Natural killer cell treated with Interleukin-12 subunit alpha and Interleukin-12 subunit beta and Interleukin-15 and Interleukin-18, amount 100 ng/mL, for 72 hours (primary cell): ENCODE data around the gene PPHLN1. TPM values are rescaled to one million over a fixed set of nuclear protein-coding genes. Genes with fewer than 3 reads are reported as not detected.
A peak's percentile ranks its signal among the peaks of the same experiment; 100 is the strongest.

Source experiments
- ATAC-seq, 2 donors: fragments of 150-1000 bp; cut with Tn5 transposase in 1 of 2; sonication (Bioruptor Pico), chemical (Tn5 transposase) in 1 of 2; 2 replicates each; pipeline ENCODE4 v1.10.0; 2021
- DNase-seq: peaks from one replicate; pipeline ENCODE4 v3.0.0; 2022; ENCODE audit warnings: low spot score
- H3K27ac Mint-ChIP-seq, 2 donors: 1 replicate in 1 of 2; 2 replicates in 1 of 2; pipeline ENCODE4 v1.8.0; 2022; ENCODE audit warnings: mixed read lengths in 2 of 2, mild to moderate bottlenecking in 1 of 2, moderate library complexity in 1 of 2
- H3K27me3 Mint-ChIP-seq, 2 donors: 1 replicate in 1 of 2; 2 replicates in 1 of 2; pipeline ENCODE4 v1.8.0; 2022; ENCODE audit warnings: mixed read lengths in 2 of 2
- H3K36me3 Mint-ChIP-seq: one replicate; pipeline ENCODE4 v1.8.0; 2022; ENCODE audit warnings: mixed read lengths
- H3K4me1 Mint-ChIP-seq, 2 donors: 1 replicate in 1 of 2; 2 replicates in 1 of 2; pipeline ENCODE4 v1.8.0; 2022; ENCODE audit warnings: low read depth in 2 of 2, mixed read lengths in 2 of 2, mild to moderate bottlenecking in 1 of 2
- H3K4me3 Mint-ChIP-seq: one replicate; pipeline ENCODE4 v1.8.0; 2022; ENCODE audit warnings: mixed read lengths
- H3K9me3 Mint-ChIP-seq: 2 replicates; pipeline ENCODE4 v1.8.0; 2022; ENCODE audit warnings: mixed read lengths
- total RNA-seq, 2 donors: library from RNA; stranded (reverse); gene quantifications; one replicate each; pipeline ENCODE4 v1.2.3, GENCODE V29; 2022

The PPHLN1 gene, protein sequence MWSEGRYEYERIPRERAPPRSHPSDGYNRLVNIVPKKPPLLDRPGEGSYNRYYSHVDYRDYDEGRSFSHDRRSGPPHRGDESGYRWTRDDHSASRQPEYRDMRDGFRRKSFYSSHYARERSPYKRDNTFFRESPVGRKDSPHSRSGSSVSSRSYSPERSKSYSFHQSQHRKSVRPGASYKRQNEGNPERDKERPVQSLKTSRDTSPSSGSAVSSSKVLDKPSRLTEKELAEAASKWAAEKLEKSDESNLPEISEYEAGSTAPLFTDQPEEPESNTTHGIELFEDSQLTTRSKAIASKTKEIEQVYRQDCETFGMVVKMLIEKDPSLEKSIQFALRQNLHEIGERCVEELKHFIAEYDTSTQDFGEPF
- total RNA-seq, result 10 to 100 TPM; 85.0 to 90.1 TPM

DNA sequence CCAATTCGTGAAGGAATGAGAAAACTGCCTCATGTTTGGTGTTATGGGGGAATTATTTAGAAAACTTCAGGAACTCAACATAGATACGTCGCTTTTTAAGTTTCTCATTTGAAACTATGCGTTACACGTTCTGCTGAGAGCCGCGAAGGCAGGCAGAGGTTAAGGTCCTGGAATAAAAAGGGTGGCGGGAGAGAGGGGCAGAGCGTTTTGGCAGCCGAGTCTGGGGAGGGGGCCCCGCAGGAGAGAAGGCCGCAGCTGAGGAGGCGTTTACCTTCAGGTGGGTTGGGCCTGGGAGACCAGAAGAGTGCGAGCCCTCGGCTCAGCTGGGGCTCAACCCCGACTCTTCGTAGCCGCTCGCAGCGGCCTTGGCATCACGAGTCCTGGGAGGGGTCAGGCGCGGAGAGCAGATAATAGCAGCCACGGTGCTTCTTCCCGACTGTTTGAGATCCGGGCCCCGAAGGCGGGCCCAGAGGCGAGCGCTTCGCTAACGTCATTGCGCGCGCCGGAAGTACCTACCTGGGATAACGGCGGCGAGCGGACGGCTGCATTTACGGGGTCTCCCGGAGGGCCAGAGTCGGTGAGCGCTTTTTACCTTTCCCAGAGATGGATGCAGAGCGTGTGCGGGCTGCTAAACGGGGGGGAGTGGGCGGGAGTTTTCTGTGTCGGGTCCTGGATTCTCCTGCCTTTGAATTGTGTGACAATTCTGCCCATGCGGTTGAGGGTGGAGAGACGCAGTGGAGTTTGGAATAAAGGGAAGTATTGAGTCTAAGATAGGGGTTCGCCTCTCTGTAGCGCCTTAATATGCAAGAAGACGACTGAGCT lies at the start of gene PPHLN1, which contains the start of gene ZCRB1:
Gene PPHLN1 (plus strand): TSS at position 515 of the 822 bp plus-strand sequence. CDS start 9,736 bp downstream, outside the sequence.
Gene ZCRB1 (minus strand): TSS at position 442 of the 822 bp plus-strand sequence. CDS start 1,992 bp downstream, outside the sequence.
- Mint-ChIP-seq H3K9me3 (no peaks in the 10 kb centered on the region), H3K27me3 (no peaks in the 10 kb centered on the region), H3K4me3 (peak within 1 kb of the TSS; percentile 87), H3K36me3 (peaks cover 4% of the 10 kb centered on the region), H3K27ac (peak within 1 kb of the TSS; percentile 93 to 99), H3K4me1 (peaks cover 38 to 42% of the 10 kb centered on the region in 2 donors)
- DNase-seq (peak; percentile 89), ATAC-seq (peak; percentile 97 to 98)

DNA sequence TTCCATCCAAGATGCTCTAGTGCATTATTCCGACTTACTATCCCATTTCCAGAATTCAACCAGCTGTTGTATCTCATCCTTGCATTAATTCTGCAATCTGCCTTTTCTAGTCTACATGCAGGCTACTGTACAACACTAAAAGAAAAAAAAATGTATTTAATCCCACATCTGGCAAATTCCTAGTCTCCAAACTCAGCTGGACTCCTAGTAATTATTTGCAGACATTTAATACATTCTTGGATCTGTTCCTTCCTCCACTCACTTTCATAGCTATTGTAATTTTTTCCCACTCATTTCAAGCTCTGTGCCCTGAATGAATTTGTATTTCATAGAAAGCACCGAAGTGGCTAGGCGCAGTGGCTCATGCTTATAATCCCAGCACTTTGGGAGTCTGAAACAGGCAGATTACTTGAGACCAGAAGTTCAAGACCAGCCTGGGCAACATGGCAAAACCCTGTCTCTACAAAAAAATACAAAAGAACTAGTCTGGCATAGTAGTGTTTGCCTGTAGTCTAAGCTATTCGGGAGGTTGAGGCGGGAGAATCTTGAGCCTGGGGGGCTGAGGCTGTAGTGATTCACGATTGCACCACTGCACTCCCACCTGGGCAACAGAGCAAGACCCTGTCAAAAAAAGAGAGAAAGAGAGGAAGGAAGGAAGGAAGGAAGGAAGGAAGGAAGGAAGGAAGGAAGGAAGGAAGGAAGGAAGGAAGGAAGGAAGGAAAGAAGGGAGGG lies 48.4 kb upstream of the PPHLN1 start:
- Mint-ChIP-seq H3K4me3 (no peak overlapping the region), H3K27ac (no peak overlapping the region), H3K4me1 (no peaks in the 10 kb centered on the region), H3K36me3 (no peaks in the 10 kb centered on the region), H3K27me3 (peaks cover 0 to 10% of the 10 kb centered on the region in 2 donors), H3K9me3 (no peaks in the 10 kb centered on the region)
- ATAC-seq, result no peak
- no peak for DNase-seq

DNA sequence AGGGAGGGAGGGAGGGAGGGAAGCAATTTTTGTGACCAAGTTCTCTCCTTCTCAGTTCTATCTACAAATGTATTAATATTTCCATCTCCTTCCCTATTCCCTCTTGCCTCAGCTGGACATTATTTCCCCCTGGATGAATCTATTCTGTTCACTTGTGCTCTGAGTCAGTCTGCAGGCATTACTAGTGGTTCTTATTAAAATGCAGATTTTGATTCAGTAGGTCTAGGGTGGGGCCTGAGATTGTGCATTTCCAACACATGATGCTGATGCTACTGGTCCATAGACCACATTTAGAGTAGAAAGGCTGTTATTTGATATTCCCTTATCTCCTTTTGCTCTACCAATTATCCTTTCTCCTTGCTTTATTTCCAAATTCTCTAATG lies 47.8 kb upstream of the PPHLN1 start:
- DNase-seq, result no peak
- no peaks in the 10 kb centered on the region for H3K36me3 Mint-ChIP-seq
- peaks cover 0 to 8% of the 10 kb centered on the region in 2 donors for H3K27me3 Mint-ChIP-seq
- ATAC-seq, result no peak
- H3K4me3 Mint-ChIP-seq, result no peak overlapping the region
- H3K27ac Mint-ChIP-seq, result no peak overlapping the region
- no peaks in the 10 kb centered on the region for H3K9me3 Mint-ChIP-seq
- H3K4me1 Mint-ChIP-seq, result no peaks in the 10 kb centered on the region

DNA sequence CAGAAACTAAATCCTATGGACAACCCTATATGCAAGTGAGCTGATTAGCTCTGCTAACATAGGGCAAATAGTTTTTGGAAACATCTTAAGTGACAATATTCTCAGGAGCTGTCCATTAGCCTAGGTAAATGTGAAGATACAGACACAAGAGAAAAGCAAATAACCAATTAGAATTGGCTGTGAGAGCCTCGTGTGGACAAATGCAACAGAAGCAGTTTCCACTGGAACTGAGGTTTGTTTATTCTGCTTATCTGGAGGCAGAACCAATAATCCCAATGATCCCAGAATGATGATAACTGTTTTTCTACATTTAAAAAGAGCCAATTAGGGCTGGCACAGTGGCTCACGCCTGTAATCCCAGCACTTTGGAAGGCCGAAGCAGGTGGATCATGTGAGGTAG lies 44.7 kb upstream of the PPHLN1 start:
- H3K27ac Mint-ChIP-seq, result no peak overlapping the region
- no peak overlapping the region for H3K4me3 Mint-ChIP-seq
- ATAC-seq, result no peak
- no peak for DNase-seq
- no peaks in the 10 kb centered on the region for H3K36me3 Mint-ChIP-seq
- H3K4me1 Mint-ChIP-seq, result peaks cover 3 to 4% of the 10 kb centered on the region in 2 donors
- peaks cover 0 to 6% of the 10 kb centered on the region in 2 donors for H3K27me3 Mint-ChIP-seq
- no peaks in the 10 kb centered on the region for H3K9me3 Mint-ChIP-seq

DNA sequence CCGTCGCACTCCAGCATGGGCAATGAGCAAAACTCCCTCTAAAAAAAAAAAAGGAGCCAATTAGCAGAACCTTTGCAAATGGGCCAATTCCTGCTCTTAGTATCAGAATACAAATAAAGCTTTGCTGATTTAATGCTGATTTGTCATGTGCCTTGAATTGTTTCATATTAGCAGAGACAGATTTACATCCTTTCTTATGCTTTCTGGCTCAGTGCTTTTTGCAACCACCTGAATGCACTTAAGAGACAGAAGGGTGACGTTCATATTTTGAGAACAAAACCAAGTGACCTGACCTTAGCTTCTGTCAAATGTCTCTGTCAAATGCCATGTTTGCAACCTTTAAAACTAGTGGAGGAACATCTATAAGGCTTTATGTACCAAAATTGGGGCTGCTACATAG lies 44.1 kb upstream of the PPHLN1 start:
- Mint-ChIP-seq H3K4me1 (peaks cover 3 to 4% of the 10 kb centered on the region in 2 donors), H3K36me3 (no peaks in the 10 kb centered on the region), H3K4me3 (no peak overlapping the region), H3K27me3 (peaks cover 0 to 6% of the 10 kb centered on the region in 2 donors), H3K27ac (no peak overlapping the region), H3K9me3 (no peaks in the 10 kb centered on the region)
- no peak for ATAC-seq
- DNase-seq, result no peak

DNA sequence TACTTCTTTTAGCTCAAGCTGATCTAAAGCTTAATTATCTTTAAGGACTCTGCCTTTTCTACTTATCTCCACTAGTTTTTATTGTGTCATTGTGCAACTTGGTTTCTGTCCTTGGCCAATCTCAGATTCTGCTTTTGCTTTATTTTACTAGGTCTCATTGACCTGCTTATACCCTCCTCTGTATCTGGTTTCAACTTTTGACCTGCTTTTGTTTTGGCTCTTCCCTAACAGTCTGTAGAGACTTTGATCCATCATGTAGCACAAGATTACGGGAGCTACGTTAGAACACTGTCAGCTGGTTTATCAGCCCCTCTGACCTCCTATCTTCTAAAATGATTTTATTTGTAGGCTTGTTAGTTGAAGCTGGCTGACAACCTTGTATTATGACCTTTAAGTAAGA lies 43.7 kb upstream of the PPHLN1 start:
- Mint-ChIP-seq H3K36me3 (no peaks in the 10 kb centered on the region), H3K4me1 (peaks cover 3 to 4% of the 10 kb centered on the region in 2 donors), H3K9me3 (no peaks in the 10 kb centered on the region), H3K4me3 (no peak overlapping the region), H3K27me3 (peaks cover 0 to 5% of the 10 kb centered on the region in 2 donors), H3K27ac (no peak overlapping the region)
- no peak for DNase-seq
- no peak for ATAC-seq

DNA sequence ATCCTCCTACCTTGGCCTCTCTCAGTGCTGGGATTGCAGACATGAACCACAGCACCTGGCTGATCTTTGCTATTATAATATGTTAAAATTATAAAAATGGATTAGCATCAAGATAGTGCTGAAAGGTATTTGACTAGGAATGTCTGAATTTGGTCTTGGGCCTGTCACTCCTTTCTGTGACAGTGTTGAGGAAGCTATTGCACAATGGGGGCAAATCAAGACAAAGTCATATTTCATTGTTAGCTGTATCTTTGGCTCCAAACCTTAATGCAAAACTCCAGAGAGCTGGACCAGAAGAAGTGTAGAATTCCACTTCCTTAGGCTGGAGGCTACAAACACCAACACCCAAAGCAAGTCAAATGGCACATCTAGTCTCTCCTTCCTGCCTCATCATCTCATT lies 42.2 kb upstream of the PPHLN1 start:
- DNase-seq, result no peak
- Mint-ChIP-seq H3K4me1 (peaks cover 3 to 4% of the 10 kb centered on the region in 2 donors), H3K27ac (no peak overlapping the region), H3K4me3 (no peak overlapping the region), H3K36me3 (no peaks in the 10 kb centered on the region), H3K27me3 (peaks cover 10 to 12% of the 10 kb centered on the region in 2 donors), H3K9me3 (no peaks in the 10 kb centered on the region)
- ATAC-seq, result no peak

DNA sequence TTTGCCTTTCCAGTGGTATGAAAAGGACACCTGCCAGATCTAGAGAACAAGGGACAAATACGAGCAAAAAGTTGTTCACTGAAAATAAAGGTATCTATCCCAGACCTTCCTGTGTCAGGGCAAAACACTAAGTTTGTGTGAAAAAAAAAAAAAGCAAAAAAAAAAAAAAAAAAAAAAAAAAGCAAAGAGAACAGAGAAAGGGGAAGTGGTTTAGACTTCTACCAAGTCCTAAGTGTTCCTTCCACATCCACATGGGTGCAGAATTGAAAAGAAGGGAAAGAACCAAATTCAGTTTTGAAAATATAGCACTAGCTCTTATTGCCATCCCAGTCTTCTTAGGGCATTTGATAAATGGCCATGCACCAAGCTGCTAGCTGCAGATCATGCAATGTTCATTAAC lies 41.8 kb upstream of the PPHLN1 start:
- H3K4me3 Mint-ChIP-seq, result no peak overlapping the region
- H3K4me1 Mint-ChIP-seq, result peaks cover 3 to 4% of the 10 kb centered on the region in 2 donors
- H3K27me3 Mint-ChIP-seq, result peaks cover 10 to 12% of the 10 kb centered on the region in 2 donors
- no peaks in the 10 kb centered on the region for H3K9me3 Mint-ChIP-seq
- H3K36me3 Mint-ChIP-seq, result no peaks in the 10 kb centered on the region
- ATAC-seq, result no peak
- no peak for DNase-seq
- no peak overlapping the region for H3K27ac Mint-ChIP-seq

DNA sequence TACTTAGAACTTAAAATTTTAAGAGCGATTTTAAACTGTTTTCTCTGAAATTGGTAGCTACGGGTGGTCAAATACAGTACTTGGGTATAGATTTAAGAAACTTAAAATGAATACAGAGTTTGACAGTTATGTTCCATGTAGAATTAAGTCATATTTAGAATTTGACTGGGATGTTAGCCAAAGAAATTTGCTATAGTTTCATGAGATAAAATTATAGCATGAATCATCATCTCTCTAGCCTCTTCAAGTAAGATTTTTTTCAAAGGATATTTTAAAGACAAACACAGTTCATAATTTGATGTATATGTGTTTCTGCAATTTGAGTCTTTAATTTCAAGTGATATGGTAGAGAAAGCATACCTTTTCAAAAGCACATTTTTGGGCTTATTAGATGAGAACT lies 41.1 kb upstream of the PPHLN1 start:
- no peak overlapping the region for H3K27ac Mint-ChIP-seq
- ATAC-seq (no peak), DNase-seq (no peak)
- no peaks in the 10 kb centered on the region for H3K36me3 Mint-ChIP-seq
- peaks cover 3 to 4% of the 10 kb centered on the region in 2 donors for H3K4me1 Mint-ChIP-seq
- no peaks in the 10 kb centered on the region for H3K9me3 Mint-ChIP-seq
- no peak overlapping the region for H3K4me3 Mint-ChIP-seq
- peaks cover 10 to 12% of the 10 kb centered on the region in 2 donors for H3K27me3 Mint-ChIP-seq

DNA sequence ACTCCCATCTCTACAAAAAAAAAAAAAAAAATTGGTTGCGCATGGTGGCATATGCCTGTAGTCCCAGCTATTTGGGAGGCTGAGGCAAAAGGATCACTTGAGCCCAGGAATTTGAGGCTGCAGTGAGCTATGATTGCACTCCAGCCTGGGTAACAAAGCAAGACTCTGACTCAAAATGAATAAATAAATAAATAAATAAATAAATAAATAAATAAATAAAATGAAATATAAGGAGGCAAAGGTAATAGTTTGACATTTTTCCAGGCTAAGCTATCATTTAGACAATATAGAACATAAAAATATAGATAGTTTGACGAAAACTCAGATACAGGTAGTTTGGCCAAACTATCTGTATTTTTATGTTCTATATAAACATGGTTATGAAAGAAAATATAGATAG lies 40.5 kb upstream of the PPHLN1 start:
- peaks cover 3 to 4% of the 10 kb centered on the region in 2 donors for H3K4me1 Mint-ChIP-seq

DNA sequence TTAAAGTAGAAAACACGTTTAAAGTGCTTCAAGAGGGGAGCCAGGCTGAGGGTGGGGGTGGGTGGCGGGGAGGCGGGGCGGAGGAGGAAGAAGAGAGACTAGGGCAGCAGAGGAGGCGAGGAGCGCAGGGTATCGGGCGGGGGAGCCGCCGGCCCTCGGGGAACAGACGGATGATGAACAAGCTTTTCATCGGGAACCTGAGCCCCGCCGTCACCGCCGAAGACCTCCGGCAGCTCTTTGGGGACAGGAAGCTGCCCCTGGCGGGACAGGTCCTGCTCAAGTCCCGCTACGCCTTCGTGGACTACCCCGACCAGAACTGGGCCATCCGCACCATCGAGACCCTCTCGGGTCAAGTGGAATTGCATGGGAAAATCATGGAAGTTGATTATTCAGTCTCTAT lies 39.2 kb upstream of the PPHLN1 start:
- Mint-ChIP-seq H3K36me3 (no peaks in the 10 kb centered on the region), H3K9me3 (no peaks in the 10 kb centered on the region), H3K27me3 (peaks cover 10 to 12% of the 10 kb centered on the region in 2 donors), H3K27ac (no peak overlapping the region), H3K4me3 (no peak overlapping the region), H3K4me1 (peaks cover 3 to 4% of the 10 kb centered on the region in 2 donors)
- ATAC-seq, result no peak
- DNase-seq, result no peak

More for the DNA sequence above, 40.5 kb upstream of the PPHLN1 start:
- ATAC-seq (no peak), DNase-seq (no peak)
- H3K9me3 Mint-ChIP-seq, result no peaks in the 10 kb centered on the region
- H3K36me3 Mint-ChIP-seq, result no peaks in the 10 kb centered on the region
- no peak overlapping the region for H3K4me3 Mint-ChIP-seq
- H3K27me3 Mint-ChIP-seq, result peaks cover 10 to 12% of the 10 kb centered on the region in 2 donors
- H3K27ac Mint-ChIP-seq, result no peak overlapping the region

DNA sequence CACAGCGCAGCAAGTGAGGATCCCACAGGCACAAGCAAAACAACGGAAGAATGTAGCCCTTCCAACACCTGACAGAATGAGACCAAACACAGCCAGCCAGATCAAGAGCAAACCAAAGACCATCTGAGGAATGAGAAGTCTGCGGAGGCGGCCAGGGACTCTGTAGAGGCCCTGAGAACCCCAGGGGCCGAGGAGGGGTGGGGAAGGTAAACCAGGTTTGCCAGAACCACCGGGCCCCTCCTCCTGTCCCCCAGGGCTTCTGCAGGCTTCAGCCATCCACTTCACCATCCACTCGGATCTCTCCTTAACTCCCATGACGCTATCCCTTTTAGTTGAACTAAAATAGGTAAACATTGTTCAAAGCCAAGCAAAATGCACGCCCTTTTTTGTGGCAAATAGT lies 37.4 kb upstream of the PPHLN1 start:
- Mint-ChIP-seq H3K27ac (no peak overlapping the region), H3K9me3 (no peaks in the 10 kb centered on the region), H3K27me3 (peaks cover 10 to 12% of the 10 kb centered on the region in 2 donors), H3K36me3 (no peaks in the 10 kb centered on the region), H3K4me3 (no peak overlapping the region), H3K4me1 (peaks cover 3 to 4% of the 10 kb centered on the region in 2 donors)
- ATAC-seq, result no peak
- DNase-seq, result no peak

DNA sequence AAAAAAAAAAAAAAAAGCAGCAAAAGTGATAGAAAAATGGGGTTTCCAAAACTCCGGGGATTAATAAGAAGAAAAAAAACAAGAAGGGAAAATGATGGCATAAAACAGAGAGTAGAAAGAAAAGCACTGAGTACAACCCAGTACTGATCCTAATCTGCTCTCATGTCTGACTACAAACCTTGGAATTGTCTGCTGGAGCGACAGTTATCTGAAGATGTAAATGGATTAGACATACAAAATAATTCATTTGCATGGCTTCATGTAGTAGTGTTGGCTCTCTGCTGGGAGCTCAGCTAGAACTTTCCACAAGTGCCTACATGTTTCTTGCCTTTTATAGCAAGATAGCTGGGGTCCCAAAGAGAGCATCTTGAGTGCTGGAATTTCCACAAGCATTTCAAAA lies 34.3 kb upstream of the PPHLN1 start:
- ATAC-seq (no peak), DNase-seq (no peak)
- Mint-ChIP-seq H3K36me3 (no peaks in the 10 kb centered on the region), H3K9me3 (no peaks in the 10 kb centered on the region), H3K27me3 (peaks cover 10 to 12% of the 10 kb centered on the region in 2 donors), H3K4me3 (no peak overlapping the region), H3K27ac (no peak overlapping the region), H3K4me1 (no peaks in the 10 kb centered on the region)
